HepG2 (cell line): ENCODE measurements around the gene TMCO2. TPM values are rescaled to one million over a fixed set of nuclear protein-coding genes. Genes with fewer than 3 reads are reported as not detected.

Source experiments
- AKNA ChIP-seq: sonication (generic); formaldehyde crosslinking; IDR thresholded peaks from 2 replicates; pipeline ENCODE4 v1.4.0; 2020; ENCODE audit warnings: missing genetic modification reagents, borderline replicate concordance
- ETS1 ChIP-seq: sonication (generic); formaldehyde crosslinking; IDR thresholded peaks from 2 replicates; pipeline ENCODE4 v1.4.0; 2020; ENCODE audit warnings: missing genetic modification reagents
- FOSL2 ChIP-seq: sonication (generic); formaldehyde crosslinking; IDR thresholded peaks from 2 replicates; pipeline ENCODE4 v1.4.0; 2020; ENCODE audit warnings: missing genetic modification reagents
- HMGA1 ChIP-seq: sonication (generic); formaldehyde crosslinking; conservative IDR thresholded peaks from 2 replicates; pipeline ENCODE4 v1.4.0; 2020; ENCODE audit warnings: missing genetic modification reagents
- HOXA9 ChIP-seq: sonication (generic); formaldehyde crosslinking; IDR thresholded peaks from 2 replicates; pipeline ENCODE4 v1.8.1; 2022; ENCODE audit warnings: missing genetic modification reagents, mild to moderate bottlenecking, moderate library complexity, borderline replicate concordance
- PRDM10 ChIP-seq: sonication (generic); formaldehyde crosslinking; IDR thresholded peaks from 2 replicates; pipeline ENCODE4 v1.4.0; 2020; ENCODE audit warnings: low read depth, missing genetic modification reagents
- SRSF1 ChIP-seq: fragments of 200-400 bp; formaldehyde crosslinking; optimal IDR thresholded peaks from 2 replicates; pipeline ENCODE3; 2017; ENCODE audit warnings: mild to moderate bottlenecking, low read depth, low read length, moderate library complexity
- U2AF1 ChIP-seq: fragments of 200-400 bp; formaldehyde crosslinking; optimal IDR thresholded peaks from 2 replicates; pipeline ENCODE3; 2017; ENCODE audit warnings: mild to moderate bottlenecking, low read depth, low read length
- ZBTB33 ChIP-seq: sonication (generic); formaldehyde crosslinking; IDR thresholded peaks from 2 replicates; pipeline ENCODE4 v1.4.0; 2020; ENCODE audit warnings: missing genetic modification reagents
- ZNF569 ChIP-seq: sonication (generic); formaldehyde crosslinking; IDR thresholded peaks from 2 replicates; pipeline ENCODE4 v1.5.0; 2020; ENCODE audit warnings: mild to moderate bottlenecking, missing genetic modification reagents, moderate library complexity, borderline replicate concordance
- polyA plus RNA-seq, 8 experiments: library from polyadenylated mRNA; depleted of rRNA in 3 of 8; stranded (reverse) in 7 of 8; unstranded in 1 of 8; fragments of >200 nt; fragmentation: Illumina TruSeq in 4 of 8; extraction: Trizol in 4 of 8; gene quantifications; 2 replicates each; pipeline versions ENCODE4 v1.2.1 to v1.2.3, GENCODE V29; 2011 to 2016; ENCODE audit warnings: low read depth in 4 of 8, missing spikeins in 1 of 8, mixed read lengths in 1 of 8; ENCODE audit not compliant: insufficient read depth in 1 of 8
- total RNA-seq, 5 experiments: library from RNA; depleted of rRNA; stranded (reverse); fragments of >200 nt; fragmentation: Illumina TruSeq; extraction: Trizol; gene quantifications; 2 replicates each; pipeline ENCODE4 v1.2.3, GENCODE V29; 2016; ENCODE audit warnings: low read depth in 1 of 5

TMCO2 gene
- total and polyA plus RNA-seq, 2 of the 13 experiments (the other 11 are each of a cell fraction or from before 2014, with no cell fraction given) = not detected

- TF ChIP-seq PRDM10 (CRISPR knock-in tag) = no peak
- no peak for TF ChIP-seq FOSL2 (CRISPR knock-in tag)
- TF ChIP-seq ZNF569 = no peak
- TF ChIP-seq SRSF1 = no peak
- no peak for TF ChIP-seq AKNA
- TF ChIP-seq HMGA1 (CRISPR knock-in tag) = no peak
- no peak for TF ChIP-seq ZBTB33 (CRISPR knock-in tag)
- no peak for TF ChIP-seq ETS1
- no peak for TF ChIP-seq HOXA9
- TF ChIP-seq U2AF1 = no peak
These were observed 43.6 kb downstream of the TMCO2 start (continued) for GRCh38 chr1:40291293-40291692.
